Fibroblast of skin of back (primary cell): ENCODE results near the gene CRADD.
"Not testable (repeated sequence)": the region's sequence is repeated elsewhere in the genome, so short reads cannot be mapped to it uniquely, and the experiment has no call there.

Experiments used
- DNase-seq: peaks from one replicate; pipeline ENCODE4 v3.0.0-alpha.2; 2013

Gene CRADD

GRCh38 chr12:93904124-93904523 is 226.9 kb downstream of the CRADD start:
- DNase-seq = no peak

- no peak for DNase-seq
Measured at GRCh38 chr12:93908264-93908663, 231.1 kb downstream of the CRADD start.

DNA sequence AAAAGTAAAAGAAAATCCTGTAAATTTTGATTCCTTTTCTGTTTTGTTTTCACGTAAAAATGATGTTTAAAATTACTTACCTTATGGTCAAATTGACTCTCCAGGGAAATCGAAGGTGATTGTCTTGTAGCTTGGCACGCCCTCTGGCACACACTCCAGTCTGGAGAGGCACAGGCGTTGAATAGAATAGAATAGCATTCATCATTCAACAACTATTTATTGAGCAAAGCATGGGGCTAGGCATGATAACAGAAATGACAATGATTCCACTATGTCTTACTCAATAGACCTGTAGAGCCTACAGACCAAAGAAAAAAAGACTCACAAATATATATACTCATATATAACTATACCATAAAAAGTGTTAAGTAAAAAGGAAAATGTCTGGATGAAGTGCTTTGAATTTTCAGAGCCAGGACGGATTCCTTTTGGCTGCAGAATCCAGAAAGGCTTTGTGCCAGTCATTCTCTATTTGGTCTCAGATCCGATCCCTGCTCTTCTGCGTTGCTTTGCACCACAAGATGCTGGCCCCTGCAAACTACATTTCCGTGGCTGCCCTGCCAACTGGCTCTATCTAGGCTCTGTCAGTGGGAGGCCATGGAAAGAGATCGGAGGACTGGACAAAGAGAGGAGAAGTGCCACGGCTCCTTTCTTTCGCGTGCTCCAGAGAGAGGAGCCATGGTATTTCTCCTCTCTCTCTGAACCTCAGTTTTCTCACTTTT is 231.8 kb downstream of the CRADD start:
- peak; percentile 30 for DNase-seq

- peak; percentile 34 for DNase-seq
Measured at GRCh38 chr12:93911396-93911795, 234.2 kb downstream of the CRADD start.

DNA sequence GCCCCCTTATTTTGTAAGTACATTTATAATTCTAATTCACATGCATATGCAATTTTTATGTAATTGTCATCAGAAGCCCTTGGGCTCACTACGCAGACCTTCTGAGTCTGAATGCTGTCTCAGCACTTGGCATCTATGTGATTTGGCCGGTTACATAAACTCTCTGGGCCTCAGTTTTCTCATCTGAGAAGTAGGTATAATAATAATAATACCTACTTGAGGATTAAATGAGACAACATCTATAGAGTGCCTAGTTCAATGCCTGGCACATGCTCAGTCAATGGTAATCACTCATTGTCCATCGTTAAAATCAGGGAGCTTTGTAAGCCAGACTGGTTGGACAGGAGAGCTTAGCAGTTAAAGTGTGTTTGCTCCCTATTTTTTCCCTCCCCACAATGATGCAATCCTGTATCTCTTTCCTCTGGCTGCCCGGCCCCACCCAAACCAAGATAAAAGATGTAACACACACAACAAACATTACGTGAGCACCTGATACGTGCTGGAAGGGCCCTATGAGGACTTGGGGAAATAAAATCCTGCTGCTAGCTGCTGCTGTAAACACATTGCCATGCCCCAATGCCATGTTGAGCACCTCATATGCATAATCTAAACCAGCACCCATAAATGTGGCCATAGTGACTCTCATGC is 235.0 kb downstream of the CRADD start:
- no peak for DNase-seq

- DNase-seq = peak; percentile 92
Measured at GRCh38 chr12:93913845-93914244, 236.7 kb downstream of the CRADD start.

- DNase-seq = peak; percentile 32
Measured at GRCh38 chr12:93914281-93914680, 237.1 kb downstream of the CRADD start.

GRCh38 chr12:93915411-93915810 is 238.2 kb downstream of the CRADD start:
- DNase-seq = no peak

DNA sequence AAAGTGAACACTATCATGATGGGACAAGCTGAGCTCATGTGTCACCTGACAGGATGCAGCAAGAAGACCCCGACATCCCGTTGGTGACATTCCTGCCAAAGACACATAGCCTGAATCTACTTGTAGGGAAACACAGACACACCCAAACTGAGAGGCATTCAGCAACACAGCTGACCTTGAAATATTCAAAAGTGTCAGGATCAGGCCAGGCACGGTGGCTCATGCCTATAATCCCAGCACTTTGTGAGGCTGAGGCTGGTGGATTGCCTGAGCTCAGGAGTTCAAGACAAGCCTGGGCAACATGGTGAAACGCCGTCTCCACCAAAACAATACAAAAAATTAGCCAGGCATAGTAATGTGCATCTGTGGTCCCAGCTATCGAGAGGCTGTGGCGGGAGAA is 239.2 kb downstream of the CRADD start:
- no peak for DNase-seq

- DNase-seq = peak; percentile 83
Measured at GRCh38 chr12:93918262-93918661, 241.1 kb downstream of the CRADD start.

DNA sequence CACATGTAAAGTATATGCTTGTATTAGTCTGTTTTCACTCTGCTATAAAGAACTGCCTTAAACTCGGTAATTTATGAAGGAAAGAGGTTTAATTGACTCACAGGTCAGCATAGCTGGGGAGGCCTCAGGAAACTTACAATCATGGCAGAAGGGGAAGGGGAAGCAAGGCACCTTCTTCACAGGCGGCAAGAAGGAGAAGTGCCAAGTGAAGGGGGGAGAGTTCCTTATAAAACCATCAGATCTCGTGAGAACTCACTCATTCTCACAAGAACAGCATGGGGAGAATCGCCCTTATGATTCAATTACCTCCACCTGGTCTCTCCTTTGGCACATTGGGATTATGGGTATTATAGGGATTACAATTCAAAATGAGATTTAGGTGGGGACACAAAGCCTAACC is 241.7 kb downstream of the CRADD start:
- no peak for DNase-seq

DNA sequence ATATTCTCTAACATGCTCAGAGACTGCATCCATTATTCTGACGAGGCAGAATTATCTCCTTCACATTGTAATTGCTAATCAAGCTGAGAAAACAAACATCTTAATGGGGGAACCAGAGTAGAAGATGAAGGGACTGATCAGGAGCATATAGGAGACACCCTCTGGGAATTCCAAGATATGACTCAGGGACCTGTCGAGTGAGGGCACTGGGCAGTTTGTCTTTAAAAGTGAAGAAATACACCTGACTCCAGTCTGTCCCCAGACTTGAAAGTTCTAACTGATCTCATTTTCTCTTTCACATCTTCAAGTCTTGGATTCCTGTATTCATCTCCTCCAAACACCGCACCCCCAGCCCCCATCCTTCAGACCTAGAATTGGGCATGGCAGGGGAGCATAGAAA is 244.3 kb downstream of the CRADD start:
- no peak for DNase-seq

DNA sequence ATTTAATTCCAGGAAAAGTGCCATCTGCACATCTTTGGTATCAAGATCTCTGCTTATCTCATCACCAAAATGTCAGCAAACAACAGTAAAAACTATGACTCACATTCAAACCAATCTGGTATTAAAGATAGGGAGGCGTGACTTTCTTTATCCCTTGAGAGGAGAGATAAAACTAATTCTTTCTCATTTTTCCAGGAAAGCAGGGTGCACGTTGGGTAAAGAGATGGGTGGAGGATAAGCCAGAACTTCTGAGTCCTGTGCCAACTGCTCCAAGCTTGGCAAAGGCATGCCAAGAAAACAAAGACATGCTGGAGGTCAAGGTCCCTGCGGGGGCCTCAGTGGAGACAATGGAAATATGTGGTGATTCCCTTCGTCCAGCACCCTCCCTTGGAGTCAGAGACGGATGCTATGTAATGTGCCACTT is 245.4 kb downstream of the CRADD start:
- no peak for DNase-seq

DNA sequence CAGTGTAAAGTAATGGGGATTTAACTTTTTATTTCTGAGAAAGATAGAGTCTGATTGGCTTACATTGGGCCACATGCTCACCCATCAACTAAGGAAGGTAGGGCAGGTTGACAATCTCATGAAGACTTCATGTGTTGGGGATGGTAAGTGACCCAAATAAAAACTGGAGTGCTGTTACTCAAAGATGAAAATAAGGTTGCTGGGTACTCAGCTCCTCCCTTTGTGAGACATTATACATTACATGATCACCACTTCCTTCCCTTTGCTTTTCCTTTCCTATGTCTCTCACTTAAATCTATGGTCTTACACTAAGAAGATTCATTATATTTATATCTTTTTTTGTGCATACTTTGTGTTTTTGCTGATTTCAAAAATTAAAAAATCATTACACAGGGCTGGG is 247.2 kb downstream of the CRADD start:
- no peak for DNase-seq

DNA sequence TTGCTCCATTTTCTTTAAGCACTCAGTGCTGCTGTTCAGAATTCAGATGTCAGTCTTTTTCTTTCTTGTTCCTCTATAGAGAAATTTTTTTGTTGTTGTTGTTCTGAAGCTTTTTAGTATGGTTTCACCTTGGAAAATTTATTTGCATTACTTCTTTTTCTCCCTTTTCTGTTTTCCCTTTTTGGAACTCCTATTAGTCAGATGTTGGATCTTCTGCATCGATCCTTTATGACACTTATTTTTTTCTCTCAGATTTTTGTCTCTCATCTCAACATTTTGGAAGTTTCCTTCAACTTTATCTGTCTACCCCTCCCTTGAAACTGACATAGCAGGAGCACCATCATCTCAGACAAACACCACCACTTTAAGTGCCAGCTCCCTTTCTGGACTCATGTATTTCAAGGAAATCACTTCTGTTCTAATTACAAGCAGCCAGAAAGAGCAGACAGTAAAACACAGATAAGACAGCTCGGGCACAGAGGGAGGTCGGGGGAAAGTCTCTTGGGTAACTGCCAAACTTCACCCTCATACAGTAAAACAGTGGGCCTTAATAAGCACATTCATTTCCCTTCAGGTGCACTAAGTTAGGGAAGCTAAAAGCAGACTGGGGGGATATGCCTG is 248.5 kb downstream of the CRADD start:
- no peak for DNase-seq

- no peak for DNase-seq
Measured at GRCh38 chr12:93926237-93926636, 249.1 kb downstream of the CRADD start.

GRCh38 chr12:93929081-93929480 is 251.9 kb downstream of the CRADD start:
- DNase-seq = not testable (repeated sequence)

DNA sequence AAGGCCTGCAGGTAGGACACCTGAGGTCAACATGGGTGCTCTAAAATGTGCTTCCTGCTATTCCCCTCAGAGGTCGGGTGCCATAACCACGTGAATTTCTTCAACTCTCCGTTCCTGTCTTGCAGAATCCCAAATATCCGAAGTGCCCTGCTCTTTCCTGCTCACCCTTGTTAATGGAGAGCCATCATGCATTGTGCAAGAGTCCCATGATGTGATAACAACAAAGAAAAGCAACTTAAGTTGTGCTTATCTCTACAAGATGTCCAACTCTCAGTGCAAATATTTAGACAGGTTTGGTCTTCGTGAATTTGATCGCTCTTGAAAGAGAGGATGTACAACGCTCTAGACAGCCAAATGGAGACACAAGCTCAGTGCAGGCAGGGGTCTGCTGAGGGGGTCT is 260.6 kb downstream of the CRADD start:
- no peak for DNase-seq

GRCh38 chr12:93938317-93938716 is 261.1 kb downstream of the CRADD start:
- no peak for DNase-seq

GRCh38 chr12:93938931-93939330 is 261.8 kb downstream of the CRADD start:
- no peak for DNase-seq

GRCh38 chr12:93939641-93940325 is 262.6 kb downstream of the CRADD start:
- no peak for DNase-seq

DNA sequence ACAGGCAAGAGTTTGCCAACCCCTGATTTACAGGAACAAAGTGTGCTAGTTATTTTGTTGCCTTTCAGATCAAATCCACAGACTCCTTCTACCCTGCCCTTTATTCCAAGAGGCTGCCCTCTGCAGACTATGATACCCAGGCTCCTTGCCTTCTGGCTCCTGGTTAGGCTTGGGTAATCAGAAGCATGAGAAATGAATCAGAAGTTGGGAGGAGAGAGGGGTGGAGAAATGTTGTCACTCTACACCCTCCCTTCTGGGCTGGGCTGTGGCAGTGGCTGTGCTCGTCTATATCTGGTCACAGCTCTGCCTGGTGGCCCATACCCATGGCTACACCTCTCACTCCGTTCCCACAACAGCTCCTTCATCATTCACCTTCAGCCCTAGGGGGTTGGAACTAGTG is 266.6 kb downstream of the CRADD start:
- peak; percentile 70 for DNase-seq

GRCh38 chr12:93944201-93944600 is 267.0 kb downstream of the CRADD start:
- peak; percentile 58 for DNase-seq
